Neuron (in vitro differentiated cells): Measurements from ENCODE around the gene NTN4.

Experiments used
- H2AFZ ChIP-seq: one replicate; pipeline ENCODE4 v1.6.1; 2013; ENCODE audit warnings: low read depth, mild to moderate bottlenecking, inconsistent platforms, low read length, moderate library complexity
- H3K27me3 ChIP-seq: one replicate; pipeline ENCODE4 v1.6.1; 2013; ENCODE audit warnings: low read length; ENCODE audit not compliant: insufficient read depth
- H3K36me3 ChIP-seq: one replicate; pipeline ENCODE4 v1.6.1; 2013; ENCODE audit warnings: low read length; ENCODE audit not compliant: insufficient read depth
- H3K4me1 ChIP-seq: one replicate; pipeline ENCODE4 v1.6.1; 2013; ENCODE audit warnings: low read length; ENCODE audit not compliant: insufficient read depth
- H3K4me3 ChIP-seq: 2 replicates; pipeline ENCODE4 v1.5.1; 2013; ENCODE audit warnings: mild to moderate bottlenecking, low read length, moderate library complexity
- H3K9me3 ChIP-seq: one replicate; pipeline ENCODE4 v1.6.1; 2013; ENCODE audit warnings: low read length

NTN4 gene

DNA sequence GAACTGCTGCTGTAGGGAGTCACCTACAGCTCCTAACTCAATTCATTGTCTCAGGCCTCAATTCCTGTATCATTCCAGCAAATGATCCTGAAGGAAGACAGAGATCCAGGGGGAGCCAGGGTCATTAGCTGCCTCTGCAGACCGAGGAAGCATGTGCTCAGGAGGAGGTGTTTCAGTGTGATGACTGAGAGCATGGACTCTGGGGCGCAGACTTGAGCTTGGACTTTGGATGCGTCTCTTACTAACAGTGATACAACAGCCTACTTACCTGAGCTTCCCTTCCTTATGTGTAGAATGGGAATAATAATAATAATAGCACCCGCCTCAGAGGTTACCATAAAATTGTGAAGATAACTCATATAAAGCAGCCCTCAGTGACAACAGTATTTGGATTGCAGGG lies 147.3 kb downstream of the NTN4 start:
- no peaks in the 10 kb centered on the region for H3K9me3 ChIP-seq
- no peak overlapping the region for H2AFZ ChIP-seq
- H3K4me1 ChIP-seq = peaks cover 6% of the 10 kb centered on the region
- no peaks in the 10 kb centered on the region for H3K27me3 ChIP-seq
- H3K4me3 ChIP-seq = no peak overlapping the region
- H3K36me3 ChIP-seq = no peaks in the 10 kb centered on the region

DNA sequence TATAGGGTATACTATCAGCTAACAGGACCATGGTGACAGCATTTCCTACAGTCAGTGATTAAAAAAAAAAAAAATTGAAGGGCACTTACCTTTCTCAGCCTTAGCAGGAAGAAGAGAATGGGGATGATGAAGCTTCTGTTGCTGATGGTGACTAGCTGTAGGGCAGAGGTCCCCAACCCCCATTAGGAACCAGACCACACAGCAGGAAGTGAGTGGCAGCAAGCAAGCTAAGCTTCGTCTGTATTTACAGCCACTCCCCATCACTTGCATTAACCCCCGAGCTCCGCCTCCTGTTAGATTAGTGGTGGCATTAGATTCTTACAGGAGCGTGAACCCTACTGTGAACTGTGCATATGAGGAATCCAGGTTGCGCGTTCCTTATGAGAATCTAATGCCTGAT lies 148.0 kb downstream of the NTN4 start:
- no peaks in the 10 kb centered on the region for H3K9me3 ChIP-seq
- H3K36me3 ChIP-seq = no peaks in the 10 kb centered on the region
- no peak overlapping the region for H3K4me3 ChIP-seq
- H2AFZ ChIP-seq = no peak overlapping the region
- H3K4me1 ChIP-seq = peaks cover 6% of the 10 kb centered on the region
- H3K27me3 ChIP-seq = no peaks in the 10 kb centered on the region

DNA sequence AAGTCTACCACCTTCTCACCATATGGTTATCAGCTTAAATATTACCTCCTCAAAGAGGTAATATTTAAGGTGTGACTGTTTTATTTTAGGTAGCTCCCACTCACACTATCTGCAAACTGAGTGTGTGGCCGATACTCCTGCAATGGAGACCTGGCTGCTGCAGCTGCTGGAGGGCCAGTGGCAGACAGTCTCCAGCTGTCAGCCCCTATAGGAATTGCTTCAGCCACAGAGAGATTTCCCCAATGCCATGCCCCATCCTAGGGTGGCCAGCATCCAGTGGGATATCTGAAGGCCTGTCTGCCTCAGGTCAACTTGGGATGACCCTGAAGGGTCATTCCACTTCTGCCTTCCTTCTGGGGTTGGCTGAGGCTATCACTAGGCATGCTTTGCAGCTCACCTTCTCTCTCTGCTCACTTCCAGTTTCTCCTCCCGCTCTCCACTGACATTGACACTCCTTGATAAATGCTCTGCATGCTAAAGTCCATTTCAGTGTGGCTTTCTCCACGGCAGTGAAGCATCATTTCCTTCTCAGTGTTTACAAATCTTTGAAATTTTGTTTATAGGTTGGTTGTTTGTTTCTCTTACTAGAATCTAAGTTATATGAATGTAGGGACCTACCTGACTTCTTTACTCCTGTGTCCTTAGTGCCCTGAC lies 149.1 kb downstream of the NTN4 start:
- no peak overlapping the region for H2AFZ ChIP-seq
- no peaks in the 10 kb centered on the region for H3K36me3 ChIP-seq
- no peak overlapping the region for H3K4me3 ChIP-seq
- H3K9me3 ChIP-seq = no peaks in the 10 kb centered on the region
- no peaks in the 10 kb centered on the region for H3K4me1 ChIP-seq
- H3K27me3 ChIP-seq = no peaks in the 10 kb centered on the region

DNA sequence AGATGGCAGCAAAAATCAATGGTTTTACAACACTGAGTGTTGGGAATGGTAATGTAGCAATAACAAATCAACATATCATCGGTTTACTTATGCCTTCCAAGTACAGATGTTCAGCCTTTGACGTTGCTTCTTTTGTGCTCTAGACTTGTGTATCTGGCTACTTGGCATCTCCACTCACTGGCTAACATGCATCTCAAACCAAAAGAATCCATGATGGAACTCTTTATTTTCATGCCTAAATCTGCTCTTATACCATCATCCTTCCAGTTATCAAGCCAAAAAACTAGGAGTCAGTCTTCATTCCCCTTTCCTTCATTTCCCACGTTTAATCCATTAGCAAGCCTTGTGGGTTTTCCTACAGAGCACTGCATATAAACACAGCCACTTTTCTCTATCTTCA lies 150.0 kb downstream of the NTN4 start:
- Histone ChIP-seq H3K4me3 (no peak overlapping the region), H3K9me3 (no peaks in the 10 kb centered on the region), H2AFZ (no peak overlapping the region), H3K4me1 (no peaks in the 10 kb centered on the region), H3K27me3 (no peaks in the 10 kb centered on the region), H3K36me3 (no peaks in the 10 kb centered on the region)

DNA sequence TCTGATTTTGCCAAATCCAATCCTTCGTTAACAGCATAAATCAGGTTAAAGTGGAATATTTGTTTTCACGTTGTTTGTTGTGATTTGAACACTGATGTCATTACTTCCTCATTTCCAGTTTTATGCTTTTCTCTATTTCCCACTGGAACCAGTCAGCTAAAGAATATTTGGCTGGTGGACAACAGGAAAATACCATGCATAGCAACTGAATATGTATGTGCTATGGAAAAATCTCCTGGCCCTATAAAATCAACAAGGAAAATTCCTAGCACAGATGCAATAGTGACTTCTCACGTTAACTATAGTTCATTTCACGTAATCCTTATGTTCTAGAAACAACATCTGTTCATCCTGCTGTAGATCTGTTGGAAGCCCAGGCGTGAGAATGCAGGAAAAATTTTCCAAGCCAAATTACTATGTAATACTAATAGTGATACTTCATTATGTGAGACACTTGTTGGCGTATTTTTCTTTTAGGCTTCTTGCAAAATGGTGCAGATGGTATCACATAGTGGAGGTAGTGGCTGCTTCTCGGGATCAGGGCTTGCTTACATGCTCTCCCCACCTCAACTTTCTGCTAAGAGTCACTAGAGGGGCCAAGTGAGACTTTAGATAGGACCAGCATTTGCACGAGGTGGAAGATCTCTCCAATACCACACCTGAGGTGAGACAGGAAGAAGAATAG lies 153.0 kb downstream of the NTN4 start:
- Histone ChIP-seq H3K36me3 (no peaks in the 10 kb centered on the region), H3K4me3 (no peak overlapping the region), H3K4me1 (no peaks in the 10 kb centered on the region), H3K9me3 (no peaks in the 10 kb centered on the region), H2AFZ (no peak overlapping the region), H3K27me3 (no peaks in the 10 kb centered on the region)

DNA sequence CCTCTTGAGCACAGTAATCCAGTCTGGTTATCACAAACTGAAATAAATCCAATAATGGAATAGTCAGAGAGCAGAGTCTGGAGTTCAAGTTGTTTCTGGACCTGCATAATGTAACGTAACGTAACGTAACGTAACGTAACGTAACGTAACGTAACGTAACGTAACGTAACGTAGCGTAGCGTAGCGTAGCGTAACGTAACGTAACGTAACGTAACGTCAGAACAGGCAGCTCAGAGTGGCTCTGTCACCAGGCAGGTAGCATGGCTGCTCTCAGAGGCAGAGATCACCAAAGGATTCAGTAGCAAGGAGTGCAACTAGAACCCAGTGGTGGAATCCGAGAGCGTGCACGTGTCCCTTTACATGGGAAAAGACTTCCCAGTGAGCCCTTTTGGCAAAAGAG lies 153.6 kb downstream of the NTN4 start:
- Histone ChIP-seq H3K9me3 (no peaks in the 10 kb centered on the region), H3K27me3 (no peaks in the 10 kb centered on the region), H3K4me3 (no peak overlapping the region), H2AFZ (no peak overlapping the region), H3K4me1 (no peaks in the 10 kb centered on the region), H3K36me3 (no peaks in the 10 kb centered on the region)

GRCh38 chr12:95634622-95635621 lies 155.6 kb downstream of the NTN4 start:
- H2AFZ ChIP-seq = no peak overlapping the region
- H3K27me3 ChIP-seq = no peaks in the 10 kb centered on the region
- H3K4me3 ChIP-seq = no peak overlapping the region
- H3K36me3 ChIP-seq = no peaks in the 10 kb centered on the region
- no peaks in the 10 kb centered on the region for H3K9me3 ChIP-seq
- no peaks in the 10 kb centered on the region for H3K4me1 ChIP-seq

DNA sequence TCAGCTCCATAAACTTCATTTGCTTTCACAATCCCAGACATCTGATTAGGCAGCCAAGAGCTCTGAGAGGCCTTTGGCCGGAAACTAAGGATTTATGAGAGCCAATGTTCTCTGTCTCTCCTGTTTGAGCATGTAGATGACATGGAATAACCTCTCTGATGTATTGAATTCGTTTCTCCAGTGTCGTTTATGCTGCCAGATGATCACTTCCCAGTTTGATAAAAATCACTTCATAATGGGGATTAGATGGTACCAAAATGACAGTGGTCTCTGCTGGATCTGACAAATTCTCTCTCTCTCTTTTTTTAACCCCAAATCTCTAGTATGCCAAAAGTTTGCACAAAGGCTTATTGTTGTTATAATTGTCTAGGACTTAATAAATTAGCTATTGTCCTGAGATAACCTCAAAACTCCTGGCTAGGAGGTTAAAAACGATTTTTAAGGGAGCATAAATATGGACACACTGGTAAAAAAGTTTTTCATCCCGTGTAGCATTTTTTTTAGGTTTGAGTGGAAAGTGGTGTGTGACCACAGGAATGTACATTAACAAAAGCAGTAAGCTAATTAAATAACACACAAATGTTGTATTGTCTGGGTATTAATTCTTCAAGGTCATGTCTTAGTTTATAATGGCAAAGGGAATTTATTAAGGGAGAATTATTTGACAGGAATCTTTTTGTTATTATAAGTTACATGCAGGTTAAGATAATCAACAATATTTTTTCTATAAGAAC lies 156.7 kb downstream of the NTN4 start:
- Histone ChIP-seq H3K4me1 (no peaks in the 10 kb centered on the region), H3K27me3 (no peaks in the 10 kb centered on the region), H3K36me3 (no peaks in the 10 kb centered on the region), H3K4me3 (no peak overlapping the region), H3K9me3 (no peaks in the 10 kb centered on the region), H2AFZ (no peak overlapping the region)

DNA sequence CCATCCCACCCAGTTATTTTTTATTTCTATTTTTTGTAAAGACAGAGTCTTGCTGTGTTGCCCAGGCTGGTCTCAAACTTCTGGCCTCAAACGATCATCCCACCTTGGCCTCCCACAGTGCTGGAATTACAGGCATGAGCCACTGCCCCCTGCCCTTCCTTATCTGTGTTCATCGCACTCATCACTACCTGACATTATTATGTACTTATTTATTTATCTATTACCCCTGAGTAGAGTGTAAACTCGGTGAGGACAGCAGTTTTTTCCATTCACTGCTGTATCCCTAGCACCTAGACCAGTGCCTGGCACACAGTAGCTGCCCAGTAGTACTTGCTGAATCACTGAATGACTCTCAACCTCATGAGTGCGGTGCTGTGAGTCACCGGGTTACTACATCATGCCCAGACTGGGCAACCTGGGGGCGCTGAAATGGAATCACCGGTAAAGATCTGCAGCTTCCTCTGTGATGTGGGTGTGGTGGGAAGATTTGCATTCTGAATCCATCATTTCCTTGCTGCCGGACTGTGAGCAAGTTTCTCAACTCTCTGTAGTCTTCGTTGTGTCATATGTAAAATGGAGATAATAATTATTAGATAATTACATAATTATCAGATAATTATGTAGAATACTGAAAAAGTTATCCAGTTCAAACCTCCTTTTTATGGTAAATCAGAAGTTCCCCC lies 157.4 kb downstream of the NTN4 start:
- Histone ChIP-seq H3K36me3 (no peaks in the 10 kb centered on the region), H3K4me3 (no peak overlapping the region), H3K9me3 (no peaks in the 10 kb centered on the region), H3K4me1 (no peaks in the 10 kb centered on the region), H2AFZ (no peak overlapping the region), H3K27me3 (no peaks in the 10 kb centered on the region)

DNA sequence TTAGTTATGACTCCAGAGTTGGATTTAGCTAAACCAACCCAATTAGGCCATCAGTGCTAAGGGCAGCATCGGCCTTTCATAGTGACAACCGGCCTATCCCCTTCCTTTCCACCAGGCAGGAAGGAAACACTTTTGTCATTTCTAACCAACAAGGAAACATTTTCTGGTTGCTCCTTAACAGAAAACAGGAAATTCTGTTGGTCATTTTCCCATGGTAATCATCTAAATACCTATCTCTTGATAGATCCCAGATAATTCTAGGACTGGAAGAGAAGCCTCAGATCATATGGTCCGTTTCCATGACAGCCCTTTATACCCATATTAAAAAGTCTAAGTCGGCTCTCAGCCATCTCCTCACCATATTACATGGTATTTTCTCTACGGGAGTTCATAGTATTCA lies 160.1 kb downstream of the NTN4 start:
- H3K9me3 ChIP-seq = no peaks in the 10 kb centered on the region
- no peak overlapping the region for H3K4me3 ChIP-seq
- no peak overlapping the region for H2AFZ ChIP-seq
- H3K27me3 ChIP-seq = no peaks in the 10 kb centered on the region
- no peaks in the 10 kb centered on the region for H3K4me1 ChIP-seq
- no peaks in the 10 kb centered on the region for H3K36me3 ChIP-seq

- H3K27me3 ChIP-seq = no peaks in the 10 kb centered on the region
- no peak overlapping the region for H2AFZ ChIP-seq
- peaks cover 7% of the 10 kb centered on the region for H3K4me1 ChIP-seq
- H3K36me3 ChIP-seq = no peaks in the 10 kb centered on the region
- no peaks in the 10 kb centered on the region for H3K9me3 ChIP-seq
- H3K4me3 ChIP-seq = no peak overlapping the region
Observed at GRCh38 chr12:95629392-95629791, 161.2 kb downstream of the NTN4 start.

DNA sequence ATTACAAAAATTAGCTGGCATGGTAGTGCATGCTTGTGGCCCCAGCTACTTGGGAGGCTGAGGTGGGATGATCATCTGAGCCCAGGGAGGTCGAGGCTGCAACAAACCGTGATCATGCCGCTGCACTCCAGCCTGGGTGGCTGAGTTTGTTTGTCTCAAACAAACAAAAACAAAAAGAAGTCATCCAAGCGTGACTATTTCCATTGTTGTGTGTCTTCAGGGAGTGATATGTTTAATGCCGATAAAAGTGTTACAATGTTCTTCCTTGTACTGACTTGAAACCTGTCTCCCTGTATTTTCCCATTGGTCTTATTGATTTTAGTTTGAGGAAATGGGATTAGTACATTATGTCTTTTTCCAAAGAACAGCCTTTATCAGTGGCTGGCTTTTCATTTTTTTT lies 163.7 kb downstream of the NTN4 start:
- H3K4me3 ChIP-seq = no peak overlapping the region
- no peaks in the 10 kb centered on the region for H3K9me3 ChIP-seq
- H3K36me3 ChIP-seq = no peaks in the 10 kb centered on the region
- peaks cover 12% of the 10 kb centered on the region for H3K4me1 ChIP-seq
- no peaks in the 10 kb centered on the region for H3K27me3 ChIP-seq
- H2AFZ ChIP-seq = no peak overlapping the region
